ENCODE measurements around the gene MMAB. TPM values are rescaled to one million over a fixed set of nuclear protein-coding genes. Genes with fewer than 3 reads are reported as not detected.

The MMAB gene
- total and polyA plus RNA-seq, 2 of the 13 experiments (the other 11 are each of a cell fraction or from before 2014, with no cell fraction given), result 26.1 to 77.3 TPM

GRCh38 chr12:109612975-109613502 lies 39.7 kb upstream of the MMAB start (continued):
- TF ChIP-seq HMGA1 (CRISPR knock-in tag; conservative IDR thresholded peaks at IDR 0.05), result no peak
- TF ChIP-seq ZBTB39 (CRISPR knock-in tag; IDR thresholded peaks at IDR 0.05), result no peak
- TF ChIP-seq ZNF567 (CRISPR knock-in tag; IDR thresholded peaks at IDR 0.05; ENCODE audit: borderline replicate concordance), result no peak
- TF ChIP-seq ZNF460 (CRISPR knock-in tag; IDR thresholded peaks at IDR 0.05; ENCODE audit: borderline replicate concordance), result no peak
- TF ChIP-seq ZNF75D (CRISPR knock-in tag; IDR thresholded peaks at IDR 0.05; ENCODE audit: borderline replicate concordance), result no peak
- no peak for TF ChIP-seq ZNF773 (CRISPR knock-in tag; IDR thresholded peaks at IDR 0.05; ENCODE audit: borderline replicate concordance)
- no peak for TF ChIP-seq FOXA1 (IDR thresholded peaks at IDR 0.05)
- no peak for TF ChIP-seq FOXA1 (CRISPR knock-in tag; IDR thresholded peaks at IDR 0.05)
- TF ChIP-seq ZNF546 (CRISPR knock-in tag; conservative IDR thresholded peaks at IDR 0.05), result no peak
- TF ChIP-seq MEF2D (CRISPR knock-in tag; IDR thresholded peaks at IDR 0.05), result no peak
- no peak for TF ChIP-seq HNRNPLL (IDR thresholded peaks at IDR 0.05; ENCODE audit: low read depth, low read length, poor library complexity, severe bottlenecking)
- no peak for TF ChIP-seq ZNF407 (CRISPR knock-in tag; IDR thresholded peaks at IDR 0.05; ENCODE audit: not compliant biosample characterization)
- no peak for TF ChIP-seq JUN (CRISPR knock-in tag; IDR thresholded peaks at IDR 0.05)
- TF ChIP-seq ZNF562 (CRISPR knock-in tag; IDR thresholded peaks at IDR 0.05; ENCODE audit: borderline replicate concordance), result no peak
- TF ChIP-seq ARNT (IDR thresholded peaks at IDR 0.05), result no peak
- peak; percentile 14 for TF ChIP-seq YY1 (IDR thresholded peaks at IDR 0.05; ENCODE audit: insufficient read depth, insufficient replicate concordance, low read depth, low read length)
- TF ChIP-seq HOXA9 (CRISPR knock-in tag; IDR thresholded peaks at IDR 0.05; ENCODE audit: borderline replicate concordance), result no peak
- no peak for TF ChIP-seq SOX13 (IDR thresholded peaks at IDR 0.05)
- no peak for TF ChIP-seq SOX13 (CRISPR knock-in tag; conservative IDR thresholded peaks at IDR 0.05 in 1 of 2, IDR thresholded peaks at IDR 0.05 in 1 of 2)
- TF ChIP-seq U2AF1 (optimal IDR thresholded peaks at IDR 0.05; ENCODE audit: low read depth, low read length), result no peak
- no peak for TF ChIP-seq ZNF282 (IDR thresholded peaks at IDR 0.05; ENCODE audit: partially characterized antibody)
- TF ChIP-seq ZKSCAN5 (CRISPR knock-in tag; IDR thresholded peaks at IDR 0.05), result no peak
- TF ChIP-seq RAD21 (CRISPR knock-in tag; IDR thresholded peaks at IDR 0.05), result peak; percentile 47; the same call in 1 of the 2 replicates

Measured in HepG2 (cell line).